Trophoblast cell (in vitro differentiated cells and primary cell): Measurements from ENCODE around the gene RPL39L.

Experiments
- DNase-seq, 2 donors: peaks; one replicate each; pipeline ENCODE4 v3.0.0-alpha.2; 2016
- H2AFZ ChIP-seq: 2 replicates; pipeline ENCODE4 v1.6.1; 2013; ENCODE audit warnings: low read length, moderate library complexity, mild to moderate bottlenecking; ENCODE audit not compliant: insufficient read depth, poor library complexity
- H2AK5ac ChIP-seq: 2 replicates; pipeline ENCODE4 v1.6.1; 2013; ENCODE audit warnings: mild to moderate bottlenecking, low read length
- H2BK120ac ChIP-seq: 2 replicates; pipeline ENCODE4 v1.6.1; 2013; ENCODE audit warnings: low read length, mild to moderate bottlenecking, moderate library complexity; ENCODE audit not compliant: insufficient read depth, poor library complexity
- H2BK12ac ChIP-seq: 2 replicates; pipeline ENCODE4 v1.6.1; 2013; ENCODE audit warnings: mild to moderate bottlenecking, low read length, moderate library complexity
- H2BK5ac ChIP-seq: 2 replicates; pipeline ENCODE4 v1.6.1; 2013; ENCODE audit warnings: low read length, low read depth, moderate library complexity, mild to moderate bottlenecking; ENCODE audit not compliant: poor library complexity
- H3K14ac ChIP-seq: 2 replicates; pipeline ENCODE4 v1.6.1; 2013; ENCODE audit warnings: mild to moderate bottlenecking, low read length
- H3K18ac ChIP-seq: 2 replicates; pipeline ENCODE4 v1.6.1; 2013; ENCODE audit warnings: mild to moderate bottlenecking, low read length
- H3K23ac ChIP-seq: 2 replicates; pipeline ENCODE4 v1.6.1; 2013; ENCODE audit warnings: low read length
- H3K27ac ChIP-seq: 2 replicates; pipeline ENCODE4 v1.5.1; 2013; ENCODE audit warnings: low read depth, mild to moderate bottlenecking, inconsistent platforms, low read length, moderate library complexity
- H3K27me3 ChIP-seq: 2 replicates; pipeline ENCODE4 v1.6.1; 2013; ENCODE audit warnings: inconsistent platforms, mild to moderate bottlenecking, low read length, moderate library complexity; ENCODE audit not compliant: insufficient read depth
- H3K36me3 ChIP-seq, 2 experiments: 1 replicate in 1 of 2; 2 replicates in 1 of 2; pipeline ENCODE4 v1.6.1; 2013; ENCODE audit warnings: low read length in 2 of 2, mild to moderate bottlenecking in 2 of 2, moderate library complexity in 1 of 2; ENCODE audit not compliant: insufficient read depth in 2 of 2, control insufficient read depth in 1 of 2
- H3K4ac ChIP-seq: 2 replicates; pipeline ENCODE4 v1.6.1; 2013; ENCODE audit warnings: low read depth, mild to moderate bottlenecking, low read length, moderate library complexity
- H3K4me1 ChIP-seq, 2 experiments: 1 replicate in 1 of 2; 2 replicates in 1 of 2; pipeline ENCODE4 v1.6.1; 2013; ENCODE audit warnings: low read length in 2 of 2, mild to moderate bottlenecking in 2 of 2, moderate library complexity in 1 of 2; ENCODE audit not compliant: insufficient read depth in 2 of 2, control insufficient read depth in 1 of 2
- H3K4me2 ChIP-seq: 2 replicates; pipeline ENCODE4 v1.6.1; 2013; ENCODE audit warnings: inconsistent platforms, mild to moderate bottlenecking, low read length, moderate library complexity
- H3K4me3 ChIP-seq: 2 replicates; pipeline ENCODE4 v1.5.1; 2013; ENCODE audit warnings: mild to moderate bottlenecking, low read depth, low read length, inconsistent platforms
- H3K79me1 ChIP-seq: one replicate; pipeline ENCODE4 v1.6.1; 2013; ENCODE audit warnings: low read length
- H3K79me2 ChIP-seq: 2 replicates; pipeline ENCODE4 v1.6.1; 2013; ENCODE audit warnings: low read length, mild to moderate bottlenecking; ENCODE audit not compliant: control insufficient read depth, insufficient read depth, poor library complexity
- H3K9ac ChIP-seq: 2 replicates; pipeline ENCODE4 v1.6.1; 2013; ENCODE audit warnings: mild to moderate bottlenecking, low read length
- H3K9me3 ChIP-seq: 2 replicates; pipeline ENCODE4 v1.6.1; 2013; ENCODE audit warnings: low read depth, mild to moderate bottlenecking, control low read depth, inconsistent platforms, low read length; ENCODE audit not compliant: insufficient read depth
- H4K12ac ChIP-seq: 2 replicates; pipeline ENCODE4 v1.6.1; 2013; ENCODE audit warnings: low read depth, mild to moderate bottlenecking, low read length, moderate library complexity
- H4K8ac ChIP-seq: 2 replicates; pipeline ENCODE4 v1.6.1; 2013; ENCODE audit warnings: low read depth, mild to moderate bottlenecking, low read length, moderate library complexity
- H4K91ac ChIP-seq: one replicate; pipeline ENCODE4 v1.6.1; 2013; ENCODE audit warnings: low read depth, mild to moderate bottlenecking, low read length, moderate library complexity
- WGBS: extraction: QIAGEN DNeasy Blood & Tissue Kit; methylation state at CpG from one replicate; pipeline ENCODE4 v1.1.7; 2013; ENCODE audit warnings: missing lambda C conversion rate; ENCODE audit not compliant: insufficient read length, insufficient coverage; ENCODE audit errors: extremely low coverage; 5-methylcytosine and 5-hydroxymethylcytosine counted together

The RPL39L gene

DNA sequence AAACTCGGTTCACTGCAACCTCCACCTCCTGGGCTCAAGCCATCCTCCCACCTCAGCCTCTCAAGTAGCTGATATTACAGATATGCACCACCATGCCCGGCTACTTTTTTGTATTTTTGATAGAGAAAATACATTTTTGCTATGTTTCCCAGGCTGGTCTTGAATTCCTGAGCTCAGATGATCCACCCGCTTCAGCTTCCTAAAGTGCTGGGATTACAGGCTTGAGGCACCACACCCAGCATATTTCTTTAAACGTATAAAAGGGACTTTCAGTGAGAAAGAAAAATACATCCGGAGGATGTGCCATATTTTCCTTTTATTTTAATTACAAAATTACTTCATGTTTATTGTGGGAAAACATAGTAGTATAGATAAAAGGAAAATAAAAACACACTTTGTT is 55.2 kb downstream of the RPL39L start:
- no CpG with 5 or more reads among the region's 5 CpGs for WGBS
- Histone ChIP-seq H3K14ac (no peak overlapping the region), H3K79me2 (no peaks in the 10 kb centered on the region), H3K9ac (no peak overlapping the region), H4K91ac (no peak overlapping the region), H3K27ac (no peak overlapping the region), H3K9me3 (no peaks in the 10 kb centered on the region), H3K27me3 (no peaks in the 10 kb centered on the region), H3K36me3 (no peaks in the 10 kb centered on the region), H3K4me2 (no peak overlapping the region), H2BK5ac (no peak overlapping the region), H3K4me1 (no peaks in the 10 kb centered on the region), H2BK12ac (no peak overlapping the region), H2AK5ac (no peak overlapping the region), H3K79me1 (no peaks in the 10 kb centered on the region), H2AFZ (no peak overlapping the region), H3K4me3 (no peak overlapping the region), H3K18ac (no peak overlapping the region), H4K12ac (no peak overlapping the region), H3K4ac (no peak overlapping the region), H2BK120ac (no peak overlapping the region), H4K8ac (no peak overlapping the region), H3K23ac (no peak overlapping the region)
- DNase-seq: no peak

DNA sequence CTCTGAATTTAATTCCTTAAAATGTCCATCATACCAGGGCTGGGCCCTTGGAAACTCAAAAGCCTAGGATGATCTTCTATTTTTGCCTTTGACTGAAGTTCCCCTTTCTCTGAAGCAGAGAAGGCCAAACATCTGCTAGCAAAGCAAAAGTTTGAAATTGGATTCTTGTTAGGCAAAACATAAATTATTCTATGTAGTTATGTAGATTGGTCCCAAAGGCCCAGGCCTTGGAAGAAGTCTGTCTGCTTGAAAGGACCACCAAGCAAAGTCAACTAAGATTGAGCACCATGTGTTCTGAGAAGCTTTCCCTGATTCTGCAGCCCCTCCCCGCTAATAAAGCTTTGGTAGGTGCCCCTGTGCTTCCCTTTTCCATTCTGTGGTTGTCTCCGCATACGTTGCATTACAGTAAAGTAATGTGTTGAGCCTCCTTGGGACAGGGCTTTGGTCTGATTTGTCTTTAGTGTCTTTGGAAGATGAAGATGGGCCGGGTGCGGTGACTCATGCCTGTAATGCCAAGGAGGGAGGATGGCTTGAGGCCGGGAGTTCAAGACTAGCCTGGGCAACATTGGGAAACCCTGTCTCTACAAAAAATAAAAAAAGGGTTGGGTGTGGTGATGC is 56.4 kb downstream of the RPL39L start:
- whole genome bisulfite sequencing: no CpG with 5 or more reads among the region's 6 CpGs

DNA sequence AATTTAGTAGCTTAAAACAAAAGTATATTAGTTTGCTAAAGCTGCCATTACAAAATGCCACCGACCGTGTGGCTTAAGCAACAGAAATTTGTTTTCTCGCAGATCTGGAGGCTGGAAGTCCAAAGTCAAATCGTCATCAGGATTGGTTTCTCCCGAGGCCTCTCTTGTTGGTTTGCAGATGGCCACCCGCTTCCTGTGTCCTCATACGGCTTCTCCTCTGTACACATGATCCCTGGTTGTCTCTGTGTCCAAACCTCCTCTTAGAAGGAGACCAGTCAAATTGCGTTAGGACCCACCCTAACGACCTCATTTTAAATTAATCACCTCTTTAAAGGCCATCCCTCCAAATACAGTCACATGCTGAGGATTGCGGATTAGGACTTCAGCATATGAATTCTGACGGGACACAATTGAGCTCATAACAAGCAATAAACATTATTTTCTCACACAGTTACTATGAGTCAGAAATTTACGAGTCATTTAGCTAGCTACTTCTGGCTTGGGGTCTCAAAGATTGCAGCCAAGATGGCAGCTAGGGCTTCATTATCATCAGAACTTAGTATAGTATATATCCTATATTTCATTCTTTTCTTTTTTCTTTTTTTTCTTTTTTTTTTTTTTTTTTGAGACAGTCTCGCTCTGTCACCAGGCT is 58.4 kb downstream of the RPL39L start:
- H3K4ac ChIP-seq: no peak overlapping the region
- H2BK120ac ChIP-seq: no peak overlapping the region
- H4K12ac ChIP-seq: no peak overlapping the region
- H3K23ac ChIP-seq: no peak overlapping the region
- no peak overlapping the region for H2BK5ac ChIP-seq
- no peaks in the 10 kb centered on the region for H3K36me3 ChIP-seq
- H2AK5ac ChIP-seq: no peak overlapping the region
- no peak overlapping the region for H4K91ac ChIP-seq
- no peaks in the 10 kb centered on the region for H3K9me3 ChIP-seq
- H3K9ac ChIP-seq: no peak overlapping the region
- no peak overlapping the region for H3K4me2 ChIP-seq
- no peak overlapping the region for H3K18ac ChIP-seq
- no peak overlapping the region for H3K14ac ChIP-seq
- DNase-seq: no peak
- no peak overlapping the region for H3K4me3 ChIP-seq
- no peaks in the 10 kb centered on the region for H3K4me1 ChIP-seq
- no peaks in the 10 kb centered on the region for H3K27me3 ChIP-seq
- H2BK12ac ChIP-seq: no peak overlapping the region
- no peaks in the 10 kb centered on the region for H3K79me2 ChIP-seq
- WGBS: no CpG with 5 or more reads among the region's 13 CpGs
- no peak overlapping the region for H4K8ac ChIP-seq
- H3K79me1 ChIP-seq: no peaks in the 10 kb centered on the region
- H3K27ac ChIP-seq: no peak overlapping the region
- no peak overlapping the region for H2AFZ ChIP-seq

More for the DNA sequence above, 56.4 kb downstream of the RPL39L start:
- no peak overlapping the region for H2BK120ac ChIP-seq
- no peak overlapping the region for H2BK5ac ChIP-seq
- no peak overlapping the region for H3K18ac ChIP-seq
- no peak overlapping the region for H3K4me2 ChIP-seq
- H3K27me3 ChIP-seq: no peaks in the 10 kb centered on the region
- no peak overlapping the region for H2AK5ac ChIP-seq
- no peak overlapping the region for H3K4ac ChIP-seq
- H3K27ac ChIP-seq: no peak overlapping the region
- no peaks in the 10 kb centered on the region for H3K4me1 ChIP-seq
- H3K79me1 ChIP-seq: no peaks in the 10 kb centered on the region
- H3K79me2 ChIP-seq: no peaks in the 10 kb centered on the region
- H3K9ac ChIP-seq: no peak overlapping the region
- H4K8ac ChIP-seq: no peak overlapping the region
- no peak overlapping the region for H2AFZ ChIP-seq
- H3K14ac ChIP-seq: no peak overlapping the region
- H3K4me3 ChIP-seq: no peak overlapping the region
- no peak overlapping the region for H4K91ac ChIP-seq
- H2BK12ac ChIP-seq: no peak overlapping the region
- H3K9me3 ChIP-seq: no peaks in the 10 kb centered on the region
- no peak overlapping the region for H4K12ac ChIP-seq
- DNase-seq: no peak
- no peak overlapping the region for H3K23ac ChIP-seq
- H3K36me3 ChIP-seq: no peaks in the 10 kb centered on the region

DNA sequence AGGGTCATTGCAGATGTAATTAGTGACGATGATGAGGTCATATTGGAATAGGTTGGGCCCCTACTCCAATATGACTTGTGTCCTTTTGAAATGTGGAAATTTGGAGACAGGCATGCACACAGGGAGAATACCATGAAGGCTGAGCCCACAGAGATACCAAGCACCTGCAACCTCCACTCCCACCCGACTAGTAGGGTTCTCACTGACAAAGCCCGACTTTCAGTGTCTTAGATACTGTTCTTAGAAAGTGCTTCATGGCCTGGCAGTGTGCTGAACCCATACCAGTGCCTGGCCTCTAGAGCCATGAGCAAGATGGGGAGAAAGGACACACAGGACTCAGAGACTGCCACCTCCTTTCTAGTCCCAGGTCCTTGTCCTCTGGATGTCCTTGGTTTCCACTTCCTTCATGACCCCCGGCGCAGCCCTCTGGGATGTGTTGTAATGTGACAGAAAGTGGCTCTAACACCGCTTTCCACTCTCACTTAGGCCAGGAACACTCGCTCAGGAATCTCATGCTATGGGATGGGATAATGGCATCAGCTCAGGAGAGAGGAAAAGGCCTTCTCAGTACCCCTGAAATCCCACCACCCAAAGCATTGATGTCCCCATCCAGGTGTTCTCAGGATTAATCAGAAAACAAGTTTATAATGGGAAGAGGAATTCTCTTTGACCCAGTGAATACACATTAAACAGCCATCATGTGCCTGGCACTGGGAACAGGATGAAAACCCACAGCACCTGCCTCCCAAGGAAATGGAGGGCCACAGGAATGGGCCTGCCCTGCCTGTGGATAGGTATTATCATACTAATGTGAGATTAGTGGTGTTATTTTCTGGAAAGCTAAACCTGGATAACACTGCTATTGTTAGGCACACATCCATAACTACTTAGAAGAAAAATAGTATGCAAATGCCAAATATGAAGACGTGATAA is 59.9 kb downstream of the RPL39L start:
- Histone ChIP-seq H2AK5ac (no peak overlapping the region), H3K36me3 (no peaks in the 10 kb centered on the region), H3K4me1 (peaks cover 0 to 4% of the 10 kb centered on the region in 2 experiments), H2BK5ac (no peak overlapping the region), H4K8ac (no peak overlapping the region), H3K27me3 (no peaks in the 10 kb centered on the region), H3K27ac (no peak overlapping the region), H3K18ac (no peak overlapping the region), H3K9ac (no peak overlapping the region), H3K79me2 (no peaks in the 10 kb centered on the region), H4K91ac (no peak overlapping the region), H3K23ac (no peak overlapping the region), H3K9me3 (no peaks in the 10 kb centered on the region), H4K12ac (no peak overlapping the region), H2AFZ (no peak overlapping the region), H3K14ac (no peak overlapping the region), H3K4ac (no peak overlapping the region), H3K4me3 (no peak overlapping the region), H2BK120ac (no peak overlapping the region), H3K79me1 (no peaks in the 10 kb centered on the region), H3K4me2 (no peak overlapping the region), H2BK12ac (no peak overlapping the region)
- WGBS: 100% methylated on average over 1 of the region's 8 CpGs
- no peak for DNase-seq
